GM21360 (cell line): ENCODE results near the gene ADAMTS2.

Source experiments
- ATAC-seq: cut with Tn5 transposase; IDR thresholded peaks from one replicate; pipeline ENCODE4 v1.9.1; 2021; ENCODE audit warnings: mild to moderate bottlenecking, moderate library complexity; ENCODE audit not compliant: unreplicated experiment

The ADAMTS2 gene

GRCh38 chr5:179345183-179345432 is 153 bp downstream of the ADAMTS2 start:
- ATAC-seq = no peak

- ATAC-seq = no peak
Measured at GRCh38 chr5:179344431-179345182, 654 bp downstream of the ADAMTS2 start.

DNA sequence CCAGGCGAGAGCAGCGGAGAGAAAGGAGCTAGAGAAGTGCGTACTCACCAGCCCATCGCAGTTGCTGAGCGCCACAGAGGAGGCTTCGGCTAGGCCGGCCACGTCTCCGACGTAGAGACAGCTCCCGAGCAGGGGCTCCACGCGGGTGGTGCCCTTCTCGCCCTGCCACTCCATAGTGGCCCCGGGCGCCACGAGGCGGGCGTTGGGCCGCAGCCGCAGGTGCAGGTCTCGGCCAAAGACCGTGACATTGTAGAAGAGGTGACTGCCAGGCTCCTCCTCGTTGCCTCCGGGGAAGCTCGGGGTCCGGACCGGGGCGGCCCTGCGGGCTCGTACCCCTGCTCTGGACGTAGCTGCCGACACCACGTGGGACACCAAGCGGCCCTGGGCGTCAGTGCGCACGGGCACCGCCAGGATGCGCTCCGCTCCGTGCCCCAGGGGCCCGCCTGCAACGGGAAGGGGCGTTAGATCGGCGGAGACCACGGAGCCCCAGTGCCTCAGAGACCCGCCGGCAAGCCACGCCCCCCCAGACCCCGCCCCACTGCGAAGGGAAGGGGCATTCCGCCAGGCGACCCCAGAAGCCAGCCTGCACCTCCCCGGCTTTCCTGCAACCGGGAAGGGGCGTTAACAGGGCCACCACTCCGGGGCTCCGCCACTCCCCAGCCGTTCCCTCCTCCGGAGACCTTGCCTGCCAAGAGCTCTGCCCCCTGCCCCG is 1.4 kb downstream of the ADAMTS2 start:
- ATAC-seq = no peak

GRCh38 chr5:179343021-179343718 is 2.1 kb downstream of the ADAMTS2 start:
- ATAC-seq = no peak

- no peak for ATAC-seq
Measured at GRCh38 chr5:179342577-179342976, 2.7 kb downstream of the ADAMTS2 start.

- no peak for ATAC-seq
Measured at GRCh38 chr5:179340465-179340864, 4.8 kb downstream of the ADAMTS2 start.

GRCh38 chr5:179339996-179340395 is 5.3 kb downstream of the ADAMTS2 start:
- ATAC-seq = no peak

GRCh38 chr5:179339081-179339480 is 6.2 kb downstream of the ADAMTS2 start:
- no peak for ATAC-seq

- ATAC-seq = no peak
Measured at GRCh38 chr5:179337796-179338676, 7.2 kb downstream of the ADAMTS2 start.

GRCh38 chr5:179336871-179337795 is 8.1 kb downstream of the ADAMTS2 start:
- no peak for ATAC-seq

GRCh38 chr5:179336126-179336870 is 9.0 kb downstream of the ADAMTS2 start:
- ATAC-seq = no peak

DNA sequence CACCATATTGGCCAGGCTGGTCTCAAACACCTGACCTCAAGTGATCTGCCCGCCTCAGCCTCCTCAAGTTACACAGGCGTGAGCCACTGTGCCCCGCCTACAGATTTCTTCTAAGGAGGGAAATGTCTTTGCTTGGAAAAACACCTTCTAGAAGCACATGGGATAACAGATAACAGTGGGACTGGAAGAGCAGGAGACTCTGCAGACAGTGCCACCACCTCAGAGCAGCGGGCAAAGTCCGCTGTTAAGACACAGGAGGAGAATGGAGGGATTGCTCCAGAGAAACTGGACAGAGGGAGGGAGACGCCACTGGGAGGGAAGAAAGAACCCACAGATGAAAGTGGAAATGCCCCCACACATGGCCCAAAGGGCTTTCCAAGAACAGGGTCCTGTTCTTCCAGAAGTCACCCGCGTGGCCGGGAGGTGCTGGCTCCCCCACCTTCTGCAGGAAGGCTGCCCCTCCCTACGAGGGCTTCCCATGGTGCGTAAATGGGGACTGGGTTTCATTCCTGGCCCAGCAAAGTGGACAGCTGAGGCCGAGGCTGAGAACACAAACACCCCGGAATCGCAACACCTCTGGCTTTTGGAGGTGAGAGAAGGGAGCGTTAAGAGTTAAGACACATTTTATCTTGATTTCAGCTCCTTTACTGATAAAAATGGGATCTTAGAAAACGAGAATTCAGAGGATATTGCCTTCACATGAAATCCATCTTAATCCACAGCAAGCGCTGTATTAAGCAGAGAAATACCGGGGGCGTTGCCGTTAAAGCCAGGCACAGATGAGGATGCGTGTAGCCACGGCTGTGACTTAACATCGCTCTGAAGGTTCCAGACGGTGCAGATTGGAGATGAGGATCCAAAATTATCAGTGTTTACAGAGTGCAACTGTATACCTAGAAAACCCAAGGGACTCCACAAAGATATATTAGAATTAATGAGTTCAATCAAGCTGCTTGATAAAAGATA is 11.2 kb downstream of the ADAMTS2 start:
- no peak for ATAC-seq

DNA sequence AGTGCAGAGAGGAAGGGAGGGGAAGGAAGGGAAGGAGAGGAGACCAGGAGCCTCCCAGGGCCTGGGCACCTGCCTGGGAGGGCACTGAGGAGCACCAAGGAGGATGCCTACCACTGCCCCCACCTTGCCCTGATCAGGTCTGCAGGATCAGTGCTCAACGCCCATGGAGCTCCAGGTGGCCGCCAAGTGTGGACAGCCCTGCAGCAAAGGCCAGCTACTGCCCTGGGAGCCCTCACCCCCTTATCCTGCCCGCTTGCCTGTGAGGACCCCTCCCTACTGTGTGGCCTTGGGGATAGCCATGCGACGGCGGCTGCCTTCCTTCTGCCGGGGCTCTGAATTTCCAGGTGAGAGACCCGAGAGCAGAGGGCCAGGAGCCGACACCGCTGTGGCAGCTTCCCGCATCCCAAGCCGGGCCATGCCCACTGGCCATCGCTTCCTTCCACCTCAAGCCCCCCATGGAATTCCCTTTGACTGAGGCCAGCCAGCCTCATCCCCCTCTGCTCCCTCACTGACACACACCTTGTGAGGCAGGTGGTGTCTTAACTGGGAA is 12.4 kb downstream of the ADAMTS2 start:
- ATAC-seq = no peak

GRCh38 chr5:179331591-179332375 is 13.5 kb downstream of the ADAMTS2 start:
- no peak for ATAC-seq

GRCh38 chr5:179330186-179330900 is 14.9 kb downstream of the ADAMTS2 start:
- ATAC-seq = no peak

- ATAC-seq = no peak
Measured at GRCh38 chr5:179328291-179328690, 17.0 kb downstream of the ADAMTS2 start.
